Endothelial cell (in vitro differentiated cells): ENCODE measurements around the gene CGN. TPM values are rescaled to one million over a fixed set of nuclear protein-coding genes. Genes with fewer than 3 reads are reported as not detected.
A peak's percentile ranks its signal among the peaks of the same experiment; 100 is the strongest.

Source experiments
- DNase-seq: peaks from one replicate; pipeline ENCODE4 v3.0.0; 2021; ENCODE audit warnings: low spot score
- H3K27ac Mint-ChIP-seq: one replicate; pipeline ENCODE4 v1.8.0; 2021; ENCODE audit warnings: mixed read lengths, inconsistent platforms; ENCODE audit not compliant: unreplicated experiment
- H3K27me3 Mint-ChIP-seq: one replicate; pipeline ENCODE4 v1.8.0; 2021; ENCODE audit warnings: mild to moderate bottlenecking, moderate library complexity, mixed read lengths, inconsistent platforms; ENCODE audit not compliant: unreplicated experiment
- H3K36me3 Mint-ChIP-seq: one replicate; pipeline ENCODE4 v1.8.0; 2021; ENCODE audit warnings: mild to moderate bottlenecking, low read depth, mixed read lengths, inconsistent platforms; ENCODE audit not compliant: unreplicated experiment
- H3K4me1 Mint-ChIP-seq: one replicate; pipeline ENCODE4 v1.8.0; 2021; ENCODE audit warnings: mild to moderate bottlenecking, mixed read lengths, inconsistent platforms; ENCODE audit not compliant: unreplicated experiment
- H3K4me3 Mint-ChIP-seq: one replicate; pipeline ENCODE4 v1.8.0; 2021; ENCODE audit warnings: mild to moderate bottlenecking, mixed read lengths, inconsistent platforms; ENCODE audit not compliant: unreplicated experiment
- H3K9me3 Mint-ChIP-seq: one replicate; pipeline ENCODE4 v1.8.0; 2021; ENCODE audit warnings: mixed read lengths, inconsistent platforms; ENCODE audit not compliant: unreplicated experiment
- CTCF ChIP-seq: fragments of 200-600 bp; sonication (generic); IDR thresholded peaks from one replicate; pipeline ENCODE4 v1.5.0; 2021; ENCODE audit warnings: antibody characterized with exemption; ENCODE audit not compliant: unreplicated experiment
- total RNA-seq: library from RNA; stranded (reverse); fragmentation: NEBNext Ultra II Directional; extraction: Animal tissue kit (Norgen Biotek cat#: 25700); gene quantifications from one replicate; pipeline ENCODE4 v1.2.1, GENCODE V29; 2021; ENCODE audit not compliant: unreplicated experiment

The CGN gene
- total RNA-seq, 1 donor from 2014 or later = 50.7 TPM

- Mint-ChIP-seq H3K4me1 (no peaks in the 10 kb centered on the region), H3K27ac (no peak overlapping the region), H3K9me3 (no peaks in the 10 kb centered on the region), H3K4me3 (no peak overlapping the region), H3K27me3 (no peaks in the 10 kb centered on the region), H3K36me3 (peaks cover 23% of the 10 kb centered on the region)
- peak; percentile 88 for DNase-seq
- peak; percentile 70 for TF ChIP-seq CTCF
Measured at GRCh38 chr1:151534662-151535278, 23.6 kb downstream of the CGN start.

DNA sequence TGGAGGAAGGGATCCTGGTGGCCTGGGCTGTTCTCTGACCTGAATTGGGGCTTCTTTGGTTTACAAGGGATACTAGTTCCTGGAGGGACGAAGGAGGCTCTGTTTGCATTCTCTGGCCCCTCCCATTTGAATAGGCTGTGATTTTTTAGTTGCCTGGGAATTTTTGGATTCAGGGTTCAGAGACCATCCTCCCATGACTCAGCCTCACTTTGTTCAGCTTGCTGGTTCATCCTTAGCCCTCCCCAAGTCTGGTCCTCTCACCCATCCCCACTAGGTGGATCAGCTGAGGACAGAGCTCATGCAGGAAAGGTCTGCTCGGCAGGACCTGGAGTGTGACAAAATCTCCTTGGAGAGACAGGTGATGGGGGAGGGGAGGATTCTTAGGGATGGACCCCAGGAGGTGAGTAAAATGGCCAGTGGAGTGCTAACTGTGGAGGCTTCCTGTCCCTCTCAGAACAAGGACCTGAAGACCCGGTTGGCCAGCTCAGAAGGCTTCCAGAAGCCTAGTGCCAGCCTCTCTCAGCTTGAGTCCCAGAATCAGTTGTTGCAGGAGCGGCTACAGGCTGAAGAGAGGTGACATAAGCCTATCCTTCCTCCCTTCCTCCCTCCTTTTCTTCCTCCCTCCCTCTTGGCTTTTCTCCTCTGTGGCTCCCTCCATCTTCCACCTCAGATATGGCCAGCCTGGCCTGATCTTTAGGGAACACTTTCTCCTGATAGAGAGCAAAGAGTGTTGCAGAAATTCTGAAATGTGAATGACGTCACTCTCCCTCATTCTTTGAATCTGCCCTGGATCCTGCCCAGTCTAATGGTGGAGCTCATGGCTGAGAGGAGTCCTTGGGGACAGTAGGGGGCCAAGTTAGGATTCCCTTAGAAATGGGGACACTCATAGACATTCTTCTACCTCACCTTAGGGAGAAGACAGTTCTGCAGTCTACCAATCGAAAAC is 24.4 kb downstream of the CGN start:
- no peaks in the 10 kb centered on the region for H3K4me1 Mint-ChIP-seq
- H3K9me3 Mint-ChIP-seq = no peaks in the 10 kb centered on the region
- H3K27me3 Mint-ChIP-seq = peaks cover 2% of the 10 kb centered on the region
- H3K4me3 Mint-ChIP-seq = no peak overlapping the region
- H3K36me3 Mint-ChIP-seq = peaks cover 19% of the 10 kb centered on the region
- DNase-seq = no peak
- H3K27ac Mint-ChIP-seq = no peak overlapping the region
- TF ChIP-seq CTCF = no peak

DNA sequence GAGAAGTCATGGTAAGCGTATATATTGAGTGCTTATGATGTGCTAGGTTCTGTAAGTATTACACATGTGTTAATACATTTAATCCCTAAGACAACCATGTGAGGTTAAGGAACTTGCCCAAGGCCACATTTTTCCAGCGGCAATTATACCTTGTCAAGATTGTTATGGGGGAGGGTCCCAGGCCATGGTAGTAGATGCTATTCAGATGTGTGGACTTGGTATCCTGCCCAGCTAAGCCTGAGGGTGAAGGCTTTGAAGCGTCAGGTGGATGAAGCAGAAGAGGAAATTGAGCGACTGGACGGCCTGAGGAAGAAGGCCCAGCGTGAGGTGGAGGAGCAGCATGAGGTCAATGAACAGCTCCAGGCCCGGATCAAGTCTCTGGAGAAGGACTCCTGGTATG is 25.3 kb downstream of the CGN start:
- H3K4me1 Mint-ChIP-seq = peaks cover 2% of the 10 kb centered on the region

DNA sequence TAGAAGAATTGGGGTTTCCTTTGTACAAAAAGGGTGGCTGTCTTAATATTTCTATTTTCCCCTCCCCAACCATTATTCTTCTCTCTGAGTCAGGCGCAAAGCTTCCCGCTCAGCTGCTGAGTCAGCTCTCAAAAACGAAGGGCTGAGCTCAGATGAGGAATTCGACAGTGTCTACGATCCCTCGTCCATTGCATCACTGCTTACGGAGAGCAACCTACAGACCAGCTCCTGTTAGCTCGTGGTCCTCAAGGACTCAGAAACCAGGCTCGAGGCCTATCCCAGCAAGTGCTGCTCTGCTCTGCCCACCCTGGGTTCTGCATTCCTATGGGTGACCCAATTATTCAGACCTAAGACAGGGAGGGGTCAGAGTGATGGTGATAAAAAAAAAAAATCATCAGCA is 25.9 kb downstream of the CGN start:
- H3K27me3 Mint-ChIP-seq = peaks cover 2% of the 10 kb centered on the region
- peaks cover 15% of the 10 kb centered on the region for H3K36me3 Mint-ChIP-seq
- DNase-seq = no peak
- H3K4me1 Mint-ChIP-seq = peaks cover 7% of the 10 kb centered on the region
- no peak overlapping the region for H3K4me3 Mint-ChIP-seq
- H3K27ac Mint-ChIP-seq = no peak overlapping the region
- TF ChIP-seq CTCF = no peak
- H3K9me3 Mint-ChIP-seq = no peaks in the 10 kb centered on the region

More for the DNA sequence above, 25.3 kb downstream of the CGN start:
- no peak for TF ChIP-seq CTCF
- H3K36me3 Mint-ChIP-seq = peaks cover 19% of the 10 kb centered on the region
- H3K27me3 Mint-ChIP-seq = peaks cover 2% of the 10 kb centered on the region
- no peak overlapping the region for H3K27ac Mint-ChIP-seq
- DNase-seq = no peak
- H3K4me3 Mint-ChIP-seq = peak overlapping the region; percentile 29
- H3K9me3 Mint-ChIP-seq = no peaks in the 10 kb centered on the region
